Mesothelial cell of epicardium (in vitro differentiated cells): ENCODE results near the gene CFAP251. TPM values are rescaled to one million over a fixed set of nuclear protein-coding genes. Genes with fewer than 3 reads are reported as not detected.

Experiments used
- DNase-seq, 2 experiments: peaks; one replicate each; pipeline ENCODE4 v3.0.0; 2021; ENCODE audit warnings: low spot score in 2 of 2; ENCODE audit not compliant: unreplicated experiment in 2 of 2
- H3K27ac Mint-ChIP-seq: 2 replicates; pipeline ENCODE4 v1.8.0; 2021; ENCODE audit warnings: mixed read lengths
- H3K27me3 Mint-ChIP-seq: 2 replicates; pipeline ENCODE4 v1.8.0; 2021; ENCODE audit warnings: low read depth, mixed read lengths
- H3K36me3 Mint-ChIP-seq: 2 replicates; pipeline ENCODE4 v1.8.0; 2021; ENCODE audit warnings: mixed read lengths
- H3K4me1 Mint-ChIP-seq: 2 replicates; pipeline ENCODE4 v1.8.0; 2021; ENCODE audit warnings: mixed read lengths
- H3K4me3 Mint-ChIP-seq: 2 replicates; pipeline ENCODE4 v1.8.0; 2021; ENCODE audit warnings: mild to moderate bottlenecking, moderate library complexity, mixed read lengths
- H3K9me3 Mint-ChIP-seq: 2 replicates; pipeline ENCODE4 v1.8.0; 2021; ENCODE audit warnings: mixed read lengths
- total RNA-seq: library from RNA; stranded (reverse); gene quantifications from 3 replicates; pipeline ENCODE4 v1.2.1, GENCODE V29; 2021
- TF ChIP-seq, protein P1 (sequence below): fragments of 200-600 bp; sonication (generic); IDR thresholded peaks from one replicate; pipeline ENCODE4 v1.5.0; 2021; ENCODE audit warnings: antibody characterized with exemption; ENCODE audit not compliant: unreplicated experiment

CFAP251 gene
- total RNA-seq, 1 donor from 2014 or later, result 6.9 TPM

GRCh38 chr12:121915841-121916321 lies 2.5 kb upstream of the CFAP251 start:
- peak overlapping the region; percentile 6 for H3K27ac Mint-ChIP-seq

DNA sequence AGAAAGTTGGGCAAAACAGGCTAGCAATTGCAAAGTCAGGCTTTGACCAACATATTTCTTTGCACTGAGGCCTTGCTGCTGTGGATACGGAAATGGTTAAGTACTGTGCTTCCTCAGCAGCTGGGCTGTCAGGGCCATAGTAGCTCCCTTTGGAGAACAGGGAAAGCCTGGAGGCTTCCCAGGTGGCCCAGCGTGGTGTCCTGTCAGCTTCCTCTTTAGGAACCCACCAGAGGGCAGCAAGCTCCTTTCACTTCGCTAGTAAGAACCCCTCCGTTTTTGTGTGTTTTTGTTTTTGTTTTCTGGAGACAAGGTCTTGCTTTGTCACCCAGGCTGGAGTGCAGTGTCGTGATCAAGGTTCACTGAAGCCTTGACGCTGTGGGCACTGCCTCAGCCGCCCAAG lies 1.7 kb upstream of the CFAP251 start:
- peaks cover 5% of the 10 kb centered on the region for H3K4me1 Mint-ChIP-seq
- TF ChIP-seq, protein P1, sequence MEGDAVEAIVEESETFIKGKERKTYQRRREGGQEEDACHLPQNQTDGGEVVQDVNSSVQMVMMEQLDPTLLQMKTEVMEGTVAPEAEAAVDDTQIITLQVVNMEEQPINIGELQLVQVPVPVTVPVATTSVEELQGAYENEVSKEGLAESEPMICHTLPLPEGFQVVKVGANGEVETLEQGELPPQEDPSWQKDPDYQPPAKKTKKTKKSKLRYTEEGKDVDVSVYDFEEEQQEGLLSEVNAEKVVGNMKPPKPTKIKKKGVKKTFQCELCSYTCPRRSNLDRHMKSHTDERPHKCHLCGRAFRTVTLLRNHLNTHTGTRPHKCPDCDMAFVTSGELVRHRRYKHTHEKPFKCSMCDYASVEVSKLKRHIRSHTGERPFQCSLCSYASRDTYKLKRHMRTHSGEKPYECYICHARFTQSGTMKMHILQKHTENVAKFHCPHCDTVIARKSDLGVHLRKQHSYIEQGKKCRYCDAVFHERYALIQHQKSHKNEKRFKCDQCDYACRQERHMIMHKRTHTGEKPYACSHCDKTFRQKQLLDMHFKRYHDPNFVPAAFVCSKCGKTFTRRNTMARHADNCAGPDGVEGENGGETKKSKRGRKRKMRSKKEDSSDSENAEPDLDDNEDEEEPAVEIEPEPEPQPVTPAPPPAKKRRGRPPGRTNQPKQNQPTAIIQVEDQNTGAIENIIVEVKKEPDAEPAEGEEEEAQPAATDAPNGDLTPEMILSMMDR, result no peak
- H3K36me3 Mint-ChIP-seq, result peaks cover 12% of the 10 kb centered on the region
- H3K27ac Mint-ChIP-seq, result no peak overlapping the region
- H3K4me3 Mint-ChIP-seq, result no peak overlapping the region
- DNase-seq, result no peak
- no peaks in the 10 kb centered on the region for H3K27me3 Mint-ChIP-seq
- no peaks in the 10 kb centered on the region for H3K9me3 Mint-ChIP-seq

More at GRCh38 chr12:121915841-121916321, 2.5 kb upstream of the CFAP251 start:
- Mint-ChIP-seq H3K36me3 (peaks cover 17% of the 10 kb centered on the region), H3K4me3 (no peak overlapping the region), H3K4me1 (peaks cover 5% of the 10 kb centered on the region), H3K9me3 (no peaks in the 10 kb centered on the region), H3K27me3 (no peaks in the 10 kb centered on the region)
- no peak for DNase-seq
- TF ChIP-seq, protein P1, result no peak

DNA sequence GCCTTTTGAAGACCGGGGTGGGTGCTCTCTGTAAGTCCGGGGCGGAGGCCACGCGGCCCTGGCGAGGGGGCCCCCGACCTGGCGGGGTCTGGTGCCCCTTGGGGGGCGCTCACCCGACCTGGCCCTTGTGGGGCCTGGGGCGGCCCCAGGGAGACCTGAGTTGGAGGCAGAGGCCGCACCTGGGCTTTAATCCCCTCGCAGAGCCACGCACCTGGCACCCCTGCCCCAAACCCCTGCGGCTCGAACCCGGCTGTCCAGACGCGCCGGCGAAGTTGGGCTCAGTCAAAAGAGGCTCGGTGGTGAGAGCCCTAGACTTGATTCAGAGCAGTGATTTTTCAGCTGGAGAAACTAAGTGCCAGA lies 267 bp downstream of the CFAP251 start:
- Mint-ChIP-seq H3K4me3 (no peak overlapping the region), H3K36me3 (peaks cover 6% of the 10 kb centered on the region), H3K27me3 (no peaks in the 10 kb centered on the region), H3K27ac (no peak overlapping the region), H3K9me3 (no peaks in the 10 kb centered on the region), H3K4me1 (peaks cover 8% of the 10 kb centered on the region)
- TF ChIP-seq, protein P1, result no peak
- DNase-seq, result no peak

GRCh38 chr12:121921066-121921465 lies 2.7 kb downstream of the CFAP251 start:
- Mint-ChIP-seq H3K4me3 (no peak overlapping the region), H3K36me3 (peaks cover 6% of the 10 kb centered on the region), H3K27ac (no peak overlapping the region), H3K9me3 (no peaks in the 10 kb centered on the region), H3K4me1 (peaks cover 22% of the 10 kb centered on the region), H3K27me3 (no peaks in the 10 kb centered on the region)
- DNase-seq, result no peak
- TF ChIP-seq, protein P1, result no peak

DNA sequence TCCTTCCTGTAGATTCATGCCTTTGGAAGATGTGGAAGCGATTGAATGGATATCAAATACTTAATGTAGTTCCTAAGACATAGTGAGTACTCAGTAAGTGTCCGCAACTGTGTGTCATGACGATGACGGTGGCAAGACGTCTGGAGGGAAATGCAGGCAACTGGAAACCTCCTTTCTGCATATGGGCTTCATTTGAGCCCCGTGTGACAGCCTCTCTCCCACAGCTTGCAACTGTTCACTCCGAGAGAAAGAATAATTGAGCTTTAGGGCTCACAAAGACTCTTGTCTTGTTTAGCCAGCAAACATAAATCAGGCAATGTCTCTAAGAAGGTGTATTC lies 6.9 kb downstream of the CFAP251 start:
- H3K36me3 Mint-ChIP-seq, result no peaks in the 10 kb centered on the region
- DNase-seq, result no peak
- H3K4me3 Mint-ChIP-seq, result peak overlapping the region; percentile 52
- no peaks in the 10 kb centered on the region for H3K27me3 Mint-ChIP-seq
- H3K27ac Mint-ChIP-seq, result peak overlapping the region; percentile 98
- H3K9me3 Mint-ChIP-seq, result no peaks in the 10 kb centered on the region
- H3K4me1 Mint-ChIP-seq, result peaks cover 32% of the 10 kb centered on the region
- TF ChIP-seq, protein P1, result no peak
